Muscle layer of colon (tissue), 2 donors: Measurements from ENCODE around the gene NDUFAF3.

Experiments used
- H3K27ac ChIP-seq: one replicate; pipeline ENCODE4 v1.7.0; 2013; ENCODE audit warnings: low read depth, mild to moderate bottlenecking, low read length, moderate library complexity
- H3K27me3 ChIP-seq, 2 donors: one replicate each; pipeline ENCODE4 v1.7.0; 2013; ENCODE audit warnings: low read length in 2 of 2, mild to moderate bottlenecking in 2 of 2; ENCODE audit not compliant: insufficient read depth in 2 of 2, control insufficient read depth in 1 of 2
- H3K36me3 ChIP-seq: one replicate; pipeline ENCODE4 v1.7.0; 2013; ENCODE audit warnings: mild to moderate bottlenecking, low read length; ENCODE audit not compliant: insufficient read depth
- H3K4me1 ChIP-seq: one replicate; pipeline ENCODE4 v1.7.0; 2013; ENCODE audit warnings: mild to moderate bottlenecking, low read length; ENCODE audit not compliant: insufficient read depth
- H3K4me3 ChIP-seq, 2 donors: one replicate each; pipeline ENCODE4 v1.7.0; 2013; ENCODE audit warnings: low read length in 2 of 2, low read depth in 1 of 2, mild to moderate bottlenecking in 1 of 2, moderate library complexity in 1 of 2
- H3K9ac ChIP-seq: one replicate; pipeline ENCODE4 v1.7.0; 2013; ENCODE audit warnings: low read length
- H3K9me3 ChIP-seq: one replicate; pipeline ENCODE4 v1.7.0; 2013; ENCODE audit warnings: mild to moderate bottlenecking, low read length
- donor health status: abdominal sarcoma.
- donor health status: Adenocarcinoma of cecum.

NDUFAF3 gene

DNA sequence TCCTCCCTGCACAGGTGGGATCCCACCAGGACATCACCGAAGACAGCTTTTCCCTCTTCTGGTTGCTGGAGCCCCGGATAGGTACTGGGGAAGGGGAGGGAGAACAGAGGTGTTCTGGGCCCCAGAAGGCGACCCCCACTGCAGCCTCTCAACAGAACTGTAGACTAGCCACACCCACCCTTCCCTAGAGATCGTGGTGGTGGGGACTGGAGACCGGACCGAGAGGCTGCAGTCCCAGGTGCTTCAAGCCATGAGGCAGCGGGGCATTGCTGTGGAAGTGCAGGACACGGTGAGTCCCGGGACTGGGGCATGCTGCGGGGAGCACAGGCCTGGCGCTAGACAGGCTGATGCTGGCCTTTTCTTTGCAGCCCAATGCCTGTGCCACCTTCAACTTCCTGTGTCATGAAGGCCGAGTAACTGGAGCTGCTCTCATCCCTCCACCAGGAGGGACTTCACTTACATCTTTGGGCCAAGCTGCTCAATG lies 809 bp downstream of the NDUFAF3 start:
- Histone ChIP-seq H3K9me3 (no peaks in the 10 kb centered on the region), H3K4me1 (peaks cover 22% of the 10 kb centered on the region), H3K4me3 (peak overlapping the region; percentile 82 to 90), H3K36me3 (peaks cover 46% of the 10 kb centered on the region), H3K9ac (peak overlapping the region; percentile 96), H3K27me3 (no peaks in the 10 kb centered on the region), H3K27ac (peak overlapping the region; percentile 99)

DNA sequence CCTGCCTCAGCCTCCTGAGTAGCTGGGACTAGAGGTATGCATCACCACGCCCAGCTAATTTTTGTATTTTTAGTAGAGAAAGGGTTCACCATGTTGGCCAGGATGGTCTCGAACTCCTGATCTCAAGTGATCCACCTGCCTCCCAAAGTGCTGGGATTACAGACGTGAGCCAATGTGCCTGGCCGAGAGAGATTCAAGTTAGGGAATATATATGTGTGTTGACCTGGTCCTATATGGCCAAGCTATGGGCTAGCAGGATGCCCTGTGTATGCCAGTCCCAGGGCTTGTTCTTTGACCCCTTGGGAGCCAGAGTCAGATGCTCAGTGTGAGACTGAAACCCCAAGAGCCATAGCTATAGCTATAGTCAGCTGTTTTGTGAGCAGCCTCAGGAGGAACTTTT lies 1.9 kb downstream of the NDUFAF3 start:
- H3K4me1 ChIP-seq, result peaks cover 33% of the 10 kb centered on the region
- H3K4me3 ChIP-seq, result no peak overlapping the region
- no peak overlapping the region for H3K9ac ChIP-seq
- H3K9me3 ChIP-seq, result no peaks in the 10 kb centered on the region
- H3K36me3 ChIP-seq, result peaks cover 46% of the 10 kb centered on the region
- no peak overlapping the region for H3K27ac ChIP-seq
- H3K27me3 ChIP-seq, result no peaks in the 10 kb centered on the region

DNA sequence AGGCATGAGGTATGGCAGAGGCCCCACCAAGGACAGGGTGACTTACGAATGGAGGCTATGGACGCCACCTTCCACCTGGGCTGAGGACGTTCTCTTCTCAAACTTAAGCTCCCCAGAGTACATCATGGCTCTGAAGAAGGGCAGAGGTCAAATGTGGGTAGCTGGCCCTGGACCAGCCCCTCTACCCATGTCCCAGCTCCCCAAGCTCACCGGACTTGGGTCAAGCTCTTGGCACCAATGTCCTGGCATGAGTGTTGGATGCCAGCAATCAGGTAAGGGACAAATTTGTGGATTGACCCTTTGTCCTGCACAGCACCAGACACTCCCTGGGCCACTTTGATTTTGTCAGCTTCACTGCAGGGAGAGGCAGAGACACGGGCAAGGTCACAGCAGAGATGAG lies 2.5 kb downstream of the NDUFAF3 start:
- peaks cover 36% of the 10 kb centered on the region for H3K4me1 ChIP-seq
- H3K36me3 ChIP-seq, result peaks cover 46% of the 10 kb centered on the region

DNA sequence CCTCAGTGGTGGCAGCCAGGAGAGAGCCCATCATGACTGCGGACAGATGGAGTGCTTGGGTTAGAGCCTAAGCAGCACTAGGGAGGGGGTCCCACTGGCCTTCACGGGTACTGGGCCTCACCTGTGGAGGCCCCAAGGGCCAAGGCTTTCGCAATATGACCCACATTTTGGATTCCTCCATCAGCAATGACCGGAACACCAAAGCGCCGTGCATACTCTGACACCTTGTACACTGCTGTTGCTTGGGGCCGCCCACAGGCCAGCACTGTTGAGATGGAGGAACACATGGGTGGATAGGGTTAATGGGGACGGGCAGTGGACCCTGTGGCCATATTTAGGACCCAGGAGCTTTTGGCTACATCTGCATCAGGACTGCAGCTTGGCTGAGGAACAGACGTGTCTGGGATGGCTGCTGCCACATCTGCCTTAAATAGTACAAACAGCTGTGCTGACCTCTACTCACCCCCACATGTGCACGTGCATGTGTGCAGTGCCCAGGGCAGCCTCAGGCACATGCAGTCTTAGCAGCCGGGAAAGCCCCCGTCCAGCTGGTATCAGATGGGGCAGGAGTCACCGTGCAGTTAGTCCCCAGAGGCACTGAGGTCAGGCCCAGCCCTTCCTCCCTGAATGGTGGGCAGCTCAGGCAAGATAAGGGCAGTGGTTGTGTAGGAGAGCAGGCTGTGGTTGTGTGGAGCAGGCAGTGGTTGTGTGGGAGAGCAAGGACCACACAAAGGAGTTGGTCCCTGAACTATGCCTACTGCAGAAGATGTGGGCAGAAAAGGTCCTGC lies 3.3 kb downstream of the NDUFAF3 start:
- no peaks in the 10 kb centered on the region for H3K9me3 ChIP-seq
- H3K27me3 ChIP-seq, result no peaks in the 10 kb centered on the region
- no peak overlapping the region for H3K27ac ChIP-seq
- H3K9ac ChIP-seq, result no peak overlapping the region
- H3K36me3 ChIP-seq, result peaks cover 47% of the 10 kb centered on the region
- peaks cover 34% of the 10 kb centered on the region for H3K4me1 ChIP-seq
- no peak overlapping the region for H3K4me3 ChIP-seq

More for the DNA sequence above, 2.5 kb downstream of the NDUFAF3 start:
- no peaks in the 10 kb centered on the region for H3K9me3 ChIP-seq
- no peak overlapping the region for H3K4me3 ChIP-seq
- no peak overlapping the region for H3K9ac ChIP-seq
- no peak overlapping the region for H3K27ac ChIP-seq
- H3K27me3 ChIP-seq, result no peaks in the 10 kb centered on the region

DNA sequence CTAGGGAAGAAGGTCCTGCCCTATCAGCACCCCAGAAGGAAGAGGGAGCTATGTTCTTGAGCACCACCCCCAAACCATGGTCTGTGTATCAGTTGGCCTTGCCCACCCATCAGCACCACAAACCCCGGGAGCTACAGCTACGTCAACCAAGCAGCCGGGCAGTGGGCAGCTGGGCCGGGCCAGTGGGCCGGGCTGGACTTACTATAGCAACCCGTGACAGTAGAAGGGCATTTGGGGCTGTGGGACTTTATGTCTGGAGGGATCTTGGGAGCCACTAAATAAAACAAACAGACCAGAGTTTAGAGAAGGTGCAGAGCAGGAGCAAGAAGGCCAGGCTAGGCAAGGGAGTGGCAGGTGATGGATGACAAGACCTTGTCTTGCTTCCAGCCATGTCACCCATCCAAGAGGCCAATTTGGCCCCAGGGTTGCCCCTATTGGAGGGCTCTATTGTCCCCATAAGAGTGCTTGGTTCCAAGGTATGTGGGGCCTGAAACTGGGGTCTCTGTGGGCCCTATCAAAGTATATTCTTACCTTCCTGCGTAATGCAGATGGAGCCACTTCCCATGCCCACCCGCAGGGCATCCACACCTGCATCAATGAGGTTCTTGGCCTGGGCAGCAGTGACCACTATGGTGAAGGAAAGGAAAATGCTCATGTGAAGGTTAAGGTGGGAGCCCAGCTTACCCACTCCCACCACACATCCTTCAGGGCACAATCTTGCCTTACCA lies 4.0 kb downstream of the NDUFAF3 start:
- H3K9me3 ChIP-seq, result no peaks in the 10 kb centered on the region
- no peaks in the 10 kb centered on the region for H3K27me3 ChIP-seq
- H3K36me3 ChIP-seq, result peaks cover 53% of the 10 kb centered on the region
- H3K9ac ChIP-seq, result no peak overlapping the region
- H3K4me1 ChIP-seq, result peaks cover 30% of the 10 kb centered on the region
- no peak overlapping the region for H3K4me3 ChIP-seq
- H3K27ac ChIP-seq, result no peak overlapping the region

DNA sequence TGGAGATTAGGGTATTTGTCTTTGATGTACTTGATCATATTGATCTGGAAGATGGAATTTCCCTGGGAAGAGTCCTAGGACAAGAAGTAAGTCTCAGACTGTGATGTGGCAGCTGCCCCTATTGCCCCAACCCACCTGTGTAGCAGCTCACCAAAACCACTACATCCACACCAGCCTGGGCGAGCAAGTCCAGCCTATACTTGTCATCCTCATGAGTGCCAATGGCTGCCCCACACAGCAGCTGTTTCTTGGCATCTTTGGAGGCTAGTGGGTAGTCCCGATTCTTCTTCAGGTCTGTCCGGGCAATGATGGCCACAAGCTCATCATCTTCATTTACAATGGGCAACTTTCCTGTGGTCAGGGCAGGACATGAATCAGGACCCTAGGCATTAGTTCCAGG lies 4.6 kb downstream of the NDUFAF3 start:
- H3K36me3 ChIP-seq, result peaks cover 59% of the 10 kb centered on the region
- H3K4me1 ChIP-seq, result peaks cover 30% of the 10 kb centered on the region
- H3K27ac ChIP-seq, result no peak overlapping the region
- no peaks in the 10 kb centered on the region for H3K9me3 ChIP-seq
- H3K27me3 ChIP-seq, result no peaks in the 10 kb centered on the region
- H3K9ac ChIP-seq, result no peak overlapping the region
- H3K4me3 ChIP-seq, result no peak overlapping the region

DNA sequence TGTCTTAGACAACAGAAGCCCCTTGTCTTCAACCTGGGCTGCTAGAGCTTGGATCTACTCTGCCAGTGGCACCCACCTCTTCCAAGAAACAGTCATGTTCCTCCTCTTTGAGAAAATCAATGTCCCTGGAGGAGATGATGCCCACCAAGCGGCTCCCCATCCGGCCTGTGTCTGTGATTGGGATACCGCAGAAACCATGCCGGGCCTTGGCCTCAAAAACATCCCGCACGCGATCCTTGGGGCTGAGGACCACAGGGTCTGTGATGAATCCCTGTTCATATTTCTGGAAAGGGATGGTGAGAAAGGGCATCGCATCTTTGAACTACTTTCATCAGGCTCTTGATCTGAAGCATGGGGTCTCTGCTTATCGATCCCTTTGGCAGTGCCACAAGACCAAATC lies 5.7 kb downstream of the NDUFAF3 start:
- no peaks in the 10 kb centered on the region for H3K9me3 ChIP-seq
- H3K4me3 ChIP-seq, result no peak overlapping the region
- H3K9ac ChIP-seq, result no peak overlapping the region
- H3K27me3 ChIP-seq, result no peaks in the 10 kb centered on the region
- peaks cover 70% of the 10 kb centered on the region for H3K36me3 ChIP-seq
- H3K27ac ChIP-seq, result no peak overlapping the region
- H3K4me1 ChIP-seq, result peaks cover 30% of the 10 kb centered on the region

DNA sequence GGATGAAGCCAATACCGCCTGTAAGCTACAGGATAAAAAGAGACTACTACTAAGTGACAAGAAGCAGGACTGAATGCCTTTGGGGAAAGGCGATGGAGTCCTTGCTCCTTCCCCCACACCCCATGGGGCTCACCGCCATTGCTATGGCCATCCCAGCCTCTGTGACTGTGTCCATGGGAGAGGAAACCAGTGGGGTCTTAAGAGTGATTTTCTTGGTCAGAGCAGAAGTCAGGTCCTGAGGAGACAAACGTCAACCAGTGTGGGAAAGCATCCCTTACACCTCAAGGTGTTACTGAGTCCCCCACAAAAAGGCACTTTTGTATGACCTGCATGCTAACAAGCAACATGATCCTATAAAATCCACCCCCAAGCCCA lies 6.4 kb downstream of the NDUFAF3 start:
- Histone ChIP-seq H3K36me3 (peaks cover 71% of the 10 kb centered on the region), H3K4me3 (peak overlapping the region in 1 of 2 donors; percentile 91), H3K9ac (peak overlapping the region; percentile 89), H3K27me3 (no peaks in the 10 kb centered on the region), H3K27ac (peak overlapping the region; percentile 75), H3K9me3 (no peaks in the 10 kb centered on the region), H3K4me1 (peaks cover 28% of the 10 kb centered on the region)

DNA sequence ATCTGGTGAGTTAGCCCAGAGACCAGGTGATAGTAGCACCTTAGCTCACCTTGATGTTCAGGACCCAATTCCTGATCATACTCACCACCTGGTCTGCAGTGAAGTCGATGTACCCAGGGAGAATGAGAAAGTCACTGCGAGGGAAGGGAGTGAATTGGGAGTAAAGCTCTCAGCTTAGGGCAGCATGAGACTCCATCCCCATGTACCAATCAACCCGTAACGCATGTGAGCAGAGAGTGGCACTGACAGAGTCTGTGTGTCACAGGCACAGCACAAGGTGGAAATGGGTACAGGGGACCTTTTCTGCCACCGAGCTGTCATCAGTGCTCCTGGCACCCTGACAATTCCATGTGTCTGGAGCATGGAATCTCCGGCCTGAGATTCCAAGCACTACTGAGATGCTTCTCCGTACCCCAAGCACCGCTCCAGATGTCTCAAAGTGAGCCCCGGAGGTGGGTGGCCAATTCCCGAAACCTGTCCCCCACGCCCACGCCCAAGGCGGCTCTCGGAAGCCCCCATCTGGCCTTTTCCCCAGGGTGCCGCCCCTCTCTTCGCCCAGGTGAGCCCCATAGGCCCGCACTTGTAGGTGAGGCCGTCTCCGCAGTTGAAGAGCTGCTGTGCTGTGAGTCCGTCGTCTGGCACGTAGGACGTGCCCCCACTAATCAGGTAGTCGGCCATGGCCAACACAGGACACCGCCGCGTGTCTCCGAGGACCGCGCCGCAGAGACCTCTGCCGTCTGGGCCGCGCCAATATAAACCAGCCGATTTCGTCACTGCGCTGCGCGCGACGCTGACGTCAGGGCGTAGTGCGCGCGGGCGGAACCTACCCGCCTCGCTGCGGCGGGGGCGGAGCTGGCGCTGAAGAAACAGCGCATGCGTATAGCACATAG lies 7.0 kb downstream of the NDUFAF3 start, which contains the start of gene IMPDH2:
TSS of gene IMPDH2 (minus strand) at position 726 of the 890 bp plus-strand sequence. CDS start at position 678, 48 bp downstream.
- Histone ChIP-seq H3K9ac (peak within 1 kb of the TSS; percentile 89), H3K4me1 (peaks cover 24% of the 10 kb centered on the region), H3K27ac (peak within 1 kb of the TSS; percentile 75), H3K9me3 (no peaks in the 10 kb centered on the region), H3K36me3 (peaks cover 66% of the 10 kb centered on the region), H3K27me3 (no peaks in the 10 kb centered on the region), H3K4me3 (peak within 1 kb of the TSS; percentile 86 to 91)

DNA sequence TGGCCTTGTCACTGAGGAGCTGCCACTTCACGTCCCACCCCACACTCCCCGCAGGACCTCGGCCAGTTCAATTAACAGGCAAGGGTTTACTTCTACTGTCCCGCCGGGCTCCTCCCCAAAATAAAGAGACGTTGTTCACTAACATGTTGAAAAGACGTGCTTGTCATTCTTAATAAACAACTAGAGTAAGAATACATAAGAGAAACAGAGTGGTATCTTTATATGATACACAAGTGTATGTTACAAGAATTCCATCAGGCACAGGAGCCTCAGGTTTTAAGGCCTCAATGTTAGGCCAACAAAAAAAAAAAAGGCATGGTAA lies 7.6 kb downstream of the NDUFAF3 start:
- H3K4me1 ChIP-seq, result peaks cover 24% of the 10 kb centered on the region
- peak overlapping the region; percentile 40 for H3K9ac ChIP-seq
- H3K27ac ChIP-seq, result peak overlapping the region; percentile 61
- peaks cover 62% of the 10 kb centered on the region for H3K36me3 ChIP-seq
- no peaks in the 10 kb centered on the region for H3K27me3 ChIP-seq
- H3K4me3 ChIP-seq, result peak overlapping the region; percentile 7 to 91
- H3K9me3 ChIP-seq, result no peaks in the 10 kb centered on the region

DNA sequence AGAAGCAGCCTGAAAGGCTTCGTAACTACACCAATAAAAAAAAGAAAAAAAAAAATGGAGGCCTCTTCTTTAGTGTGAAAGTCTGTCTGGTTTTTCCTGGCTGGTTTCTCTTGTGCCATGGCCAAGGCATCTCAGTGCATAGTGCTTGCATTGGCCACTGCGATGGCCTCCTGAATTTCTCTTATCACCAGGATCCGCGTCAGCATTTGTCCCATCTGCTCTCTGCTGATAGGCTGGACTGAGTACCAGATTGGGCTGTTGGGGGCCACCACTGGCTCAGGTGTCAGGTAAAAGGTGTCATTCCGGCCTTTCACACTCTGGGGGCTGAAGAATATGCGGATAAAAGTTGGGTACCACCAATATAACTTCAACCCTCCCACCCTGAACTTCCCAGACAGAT lies 8.4 kb downstream of the NDUFAF3 start:
- Histone ChIP-seq H3K9me3 (no peaks in the 10 kb centered on the region), H3K36me3 (peaks cover 60% of the 10 kb centered on the region), H3K9ac (peak overlapping the region; percentile 40), H3K27me3 (no peaks in the 10 kb centered on the region), H3K27ac (no peak overlapping the region), H3K4me1 (peaks cover 24% of the 10 kb centered on the region), H3K4me3 (no peak overlapping the region)
